ENCODE data around the gene UBE2A. TPM values are rescaled to one million over a fixed set of nuclear protein-coding genes. Genes with fewer than 3 reads are reported as not detected.

Gene UBE2A
- total RNA-seq, 4 donors from 2014 or later, result 26.1 to 87.9 (median 72.5) TPM

DNA sequence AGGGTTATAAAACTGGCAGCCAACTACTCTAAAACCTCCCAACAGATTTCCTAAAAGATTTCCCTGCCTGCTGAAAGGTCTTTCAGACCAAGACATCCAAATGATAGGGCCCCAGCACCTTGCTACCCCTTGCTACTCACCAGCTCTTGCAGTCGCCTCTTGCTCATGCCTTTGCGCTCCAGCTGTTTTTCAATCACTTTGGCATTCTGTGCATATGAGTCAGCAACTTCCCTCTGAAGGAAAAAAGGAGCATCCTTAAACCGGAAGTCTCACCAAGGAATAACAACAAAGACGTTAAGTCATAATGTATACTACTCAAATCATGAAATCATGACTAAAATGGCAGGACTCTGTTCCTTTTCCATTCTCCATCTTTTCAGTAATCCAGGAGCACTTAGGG, 33.2 kb upstream of the UBE2A start:
- Histone ChIP-seq H3K36me3 (no peaks in the 10 kb centered on the region), H3K4me1 (no peaks in the 10 kb centered on the region), H3K27me3 (no peaks in the 10 kb centered on the region), H3K4me3 (no peak overlapping the region), H3K9me3 (no peaks in the 10 kb centered on the region), H3K27ac (no peak overlapping the region)
- intact Hi-C loops (cut with DNase I; ENCODE audit: low total_unique reads), result no loop called here
- in situ Hi-C loops (cut with MboI; ENCODE audit: low pct_ligation_motif_present in 1 of 4, low pct_unique_long_range_greater_than_20kb in 1 of 4, low sequenced_read_pairs in 3 of 4), result no loop called here
- no peak for TF ChIP-seq POLR2A (IDR thresholded peaks at IDR 0.05)
- TF ChIP-seq, protein P1, sequence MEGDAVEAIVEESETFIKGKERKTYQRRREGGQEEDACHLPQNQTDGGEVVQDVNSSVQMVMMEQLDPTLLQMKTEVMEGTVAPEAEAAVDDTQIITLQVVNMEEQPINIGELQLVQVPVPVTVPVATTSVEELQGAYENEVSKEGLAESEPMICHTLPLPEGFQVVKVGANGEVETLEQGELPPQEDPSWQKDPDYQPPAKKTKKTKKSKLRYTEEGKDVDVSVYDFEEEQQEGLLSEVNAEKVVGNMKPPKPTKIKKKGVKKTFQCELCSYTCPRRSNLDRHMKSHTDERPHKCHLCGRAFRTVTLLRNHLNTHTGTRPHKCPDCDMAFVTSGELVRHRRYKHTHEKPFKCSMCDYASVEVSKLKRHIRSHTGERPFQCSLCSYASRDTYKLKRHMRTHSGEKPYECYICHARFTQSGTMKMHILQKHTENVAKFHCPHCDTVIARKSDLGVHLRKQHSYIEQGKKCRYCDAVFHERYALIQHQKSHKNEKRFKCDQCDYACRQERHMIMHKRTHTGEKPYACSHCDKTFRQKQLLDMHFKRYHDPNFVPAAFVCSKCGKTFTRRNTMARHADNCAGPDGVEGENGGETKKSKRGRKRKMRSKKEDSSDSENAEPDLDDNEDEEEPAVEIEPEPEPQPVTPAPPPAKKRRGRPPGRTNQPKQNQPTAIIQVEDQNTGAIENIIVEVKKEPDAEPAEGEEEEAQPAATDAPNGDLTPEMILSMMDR (IDR thresholded peaks at IDR 0.05), result no peak
- TF ChIP-seq POLR2AphosphoS5 (IDR thresholded peaks at IDR 0.05), result no peak
- no peak for TF ChIP-seq EP300 (IDR thresholded peaks at IDR 0.05; ENCODE audit: low read depth)
- no peak for DNase-seq
- 20 to 77% methylated on average over 1 to 4 of the region's 4 CpGs for WGBS, 2 donors (ENCODE audit: low coverage in 1 of 2)

DNA sequence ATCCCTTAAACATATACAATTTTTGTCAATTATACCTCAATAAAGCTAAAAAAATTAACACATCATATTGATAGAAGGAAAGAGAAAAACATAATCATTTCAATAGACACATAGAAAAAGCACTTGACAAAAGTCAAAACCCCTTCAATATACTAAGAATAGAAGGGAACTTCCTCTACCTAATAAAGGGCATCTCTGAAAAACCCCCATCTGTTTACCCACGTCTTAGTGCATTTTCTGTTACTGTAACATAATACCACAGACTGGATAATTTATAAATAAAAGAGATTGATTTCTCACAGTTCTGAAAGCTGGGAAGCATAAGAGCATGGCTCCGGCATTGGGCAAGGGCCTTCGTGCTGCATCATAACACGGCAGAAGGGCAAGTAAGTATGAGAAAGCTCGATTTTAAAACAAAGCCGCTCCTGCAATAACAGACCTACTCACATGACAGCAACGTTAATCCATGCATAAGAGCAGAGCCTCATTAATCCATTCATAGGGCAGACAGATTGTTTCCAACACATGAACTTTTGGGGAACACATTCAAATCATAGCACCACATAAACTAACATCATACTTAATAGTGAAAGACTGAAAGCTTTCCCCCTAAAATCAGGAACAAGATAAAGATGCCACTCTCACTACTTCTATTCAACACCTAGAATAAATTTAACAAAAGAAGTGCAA, 24.9 kb upstream of the UBE2A start:
- no peaks in the 10 kb centered on the region for H3K4me1 ChIP-seq
- H3K27ac ChIP-seq, result no peak overlapping the region
- DNase-seq, result no peak
- intact Hi-C loops (cut with DNase I; ENCODE audit: low total_unique reads), result no loop called here
- no peaks in the 10 kb centered on the region for H3K27me3 ChIP-seq
- H3K4me3 ChIP-seq, result no peak overlapping the region
- in situ Hi-C loops (cut with MboI; ENCODE audit: low pct_ligation_motif_present in 1 of 4, low pct_unique_long_range_greater_than_20kb in 1 of 4, low sequenced_read_pairs in 3 of 4), result no loop called here
- no peaks in the 10 kb centered on the region for H3K36me3 ChIP-seq
- WGBS, 2 donors (ENCODE audit: low coverage in 1 of 2), result 50 to 75% methylated on average over 4 to 7 of the region's 7 CpGs
- H3K9me3 ChIP-seq, result no peaks in the 10 kb centered on the region
- TF ChIP-seq, protein P1 (IDR thresholded peaks at IDR 0.05), result no peak
- TF ChIP-seq POLR2A (IDR thresholded peaks at IDR 0.05), result no peak
- TF ChIP-seq POLR2AphosphoS5 (IDR thresholded peaks at IDR 0.05), result no peak
- no peak for TF ChIP-seq EP300 (IDR thresholded peaks at IDR 0.05; ENCODE audit: low read depth)

DNA sequence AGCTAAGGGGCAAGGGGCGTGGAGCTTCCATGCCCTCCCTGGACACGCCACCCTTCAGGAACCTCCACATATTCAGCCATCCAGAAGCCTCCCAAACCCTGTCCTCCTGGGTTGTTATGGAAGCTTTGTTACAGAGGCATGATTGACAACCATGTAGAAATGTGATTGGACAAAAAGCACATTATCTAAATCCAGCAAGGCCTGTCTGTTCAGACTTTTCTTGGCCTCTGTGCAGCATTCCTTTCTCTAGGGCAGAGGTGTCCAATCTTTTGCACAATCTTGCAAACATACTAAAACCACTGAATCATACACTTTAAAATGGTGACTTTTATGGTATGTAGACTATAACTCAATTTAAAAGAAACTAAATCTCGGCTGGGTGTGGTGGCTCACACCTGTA, 21.9 kb upstream of the UBE2A start:
- Histone ChIP-seq H3K36me3 (no peaks in the 10 kb centered on the region), H3K9me3 (no peaks in the 10 kb centered on the region), H3K4me1 (no peaks in the 10 kb centered on the region), H3K27me3 (no peaks in the 10 kb centered on the region), H3K27ac (peak overlapping the region in 1 of 4 donors; percentile 43), H3K4me3 (no peak overlapping the region)
- intact Hi-C loops (cut with DNase I; ENCODE audit: low total_unique reads) (no loop called here), in situ Hi-C loops (cut with MboI; ENCODE audit: low pct_ligation_motif_present in 1 of 4, low pct_unique_long_range_greater_than_20kb in 1 of 4, low sequenced_read_pairs in 3 of 4) (no loop called here)
- WGBS, 2 donors (ENCODE audit: low coverage in 1 of 2), result 79% methylated on average over 3 of the region's 3 CpGs; no CpG with 5 or more reads in 1 of the 2 donors
- TF ChIP-seq POLR2A (IDR thresholded peaks at IDR 0.05), result no peak
- TF ChIP-seq, protein P1 (IDR thresholded peaks at IDR 0.05), result no peak
- TF ChIP-seq EP300 (IDR thresholded peaks at IDR 0.05; ENCODE audit: low read depth), result no peak
- no peak for TF ChIP-seq POLR2AphosphoS5 (IDR thresholded peaks at IDR 0.05)
- DNase-seq, result no peak

- intact Hi-C loops (cut with DNase I; ENCODE audit: low total_unique reads) (no loop called here), in situ Hi-C loops (cut with MboI; ENCODE audit: low pct_ligation_motif_present in 1 of 4, low pct_unique_long_range_greater_than_20kb in 1 of 4, low sequenced_read_pairs in 3 of 4) (no loop called here)
- 17 to 45% methylated on average over 1 to 27 of the region's 27 CpGs for WGBS, 2 donors (ENCODE audit: low coverage in 1 of 2)
- no peaks in the 10 kb centered on the region for H3K36me3 ChIP-seq
- H3K4me1 ChIP-seq, result peaks cover 0 to 9% (median 2%) of the 10 kb centered on the region in 4 donors
- no peaks in the 10 kb centered on the region for H3K27me3 ChIP-seq
- H3K4me3 ChIP-seq, result peak within 1 kb of the TSS; percentile 43 to 68 (median 52)
- no peaks in the 10 kb centered on the region for H3K9me3 ChIP-seq
- peak within 1 kb of the TSS; percentile 64 to 84 (median 81) for H3K27ac ChIP-seq
- TF ChIP-seq EP300 (IDR thresholded peaks at IDR 0.05; ENCODE audit: low read depth) (no peak), POLR2A (IDR thresholded peaks at IDR 0.05) (peak; percentile 48), POLR2AphosphoS5 (IDR thresholded peaks at IDR 0.05) (peak; percentile 72 to 73 (median 72))
- DNase-seq, result peak; percentile 92
These were observed 9.2 kb upstream of the UBE2A start, which contains the start of gene STEEP1 for GRCh38 chrX:119565107-119565663. STEEP1 (minus strand) TSS chrX:119565409; CDS start chrX:119565355, 54 bp downstream.
